Activated T-cell treated with anti-CD3 and anti-CD28 coated beads, Interleukin-2, amount 50 U/mL, for 48 hours (primary cell): Measurements from ENCODE around the gene SQOR.

Source experiments
- DNase-seq, 2 experiments: peaks; one replicate each; pipeline ENCODE4 v3.0.0-alpha.2; 2020

SQOR gene

GRCh38 chr15:45634432-45635190 lies at the start of gene SQOR:
Gene SQOR (plus strand): TSS chr15:45635029. CDS start chr15:45658924, 23,895 bp downstream.
- DNase-seq, result peak; percentile 81 to 84

- no peak for DNase-seq
Measured at GRCh38 chr15:45585069-45585791, 49.6 kb upstream of the SQOR start.

- DNase-seq, result no peak
Measured at GRCh38 chr15:45586125-45586524, 48.7 kb upstream of the SQOR start.

GRCh38 chr15:45586601-45587094 lies 48.2 kb upstream of the SQOR start:
- no peak for DNase-seq

DNA sequence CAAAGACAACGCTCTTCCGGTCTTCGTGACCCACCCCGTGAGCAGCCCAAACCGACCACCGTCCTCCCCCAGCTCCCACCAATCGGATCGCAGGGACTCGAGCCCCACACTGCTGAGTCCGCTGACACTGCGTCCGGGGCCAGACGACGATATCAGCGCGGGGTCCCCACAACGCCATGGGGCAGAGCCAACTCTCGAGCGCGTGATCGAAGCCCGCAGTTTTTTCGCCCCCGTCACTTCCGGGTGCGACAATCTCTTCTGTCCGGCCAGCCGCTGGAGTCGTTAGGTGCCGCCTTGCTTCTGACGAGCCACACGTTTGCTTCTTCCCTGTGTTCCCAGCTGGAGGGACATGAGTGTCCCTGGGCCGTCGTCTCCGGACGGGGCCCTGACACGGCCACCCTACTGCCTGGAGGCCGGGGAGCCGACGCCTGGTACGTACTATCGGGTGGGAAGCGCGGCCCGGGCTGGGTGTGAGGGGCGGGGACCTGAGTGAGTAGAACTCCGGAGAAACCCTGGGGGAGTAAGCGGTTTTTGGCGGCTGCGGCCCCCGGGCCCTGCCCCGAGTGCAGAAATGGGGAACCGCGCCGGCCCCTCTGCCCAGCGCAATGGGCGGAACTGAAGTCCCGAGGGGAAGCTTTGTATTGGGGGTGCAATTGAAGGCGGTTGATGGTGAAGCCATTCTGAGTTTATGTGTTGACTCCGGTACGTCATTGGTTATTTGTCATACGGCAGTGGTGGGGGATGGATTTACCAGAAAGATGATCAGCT lies 47.5 kb upstream of the SQOR start, which contains the start of gene BLOC1S6:
Gene BLOC1S6 (plus strand): TSS at position 285 of the 768 bp plus-strand sequence. CDS start 65 bp downstream, at position 350.
- peak; percentile 94 to 95 for DNase-seq

- no peak for DNase-seq
Measured at GRCh38 chr15:45587863-45588170, 47.0 kb upstream of the SQOR start.

GRCh38 chr15:45588219-45588875 lies 46.5 kb upstream of the SQOR start:
- no peak for DNase-seq

GRCh38 chr15:45589256-45589655 lies 45.6 kb upstream of the SQOR start:
- no peak for DNase-seq

DNA sequence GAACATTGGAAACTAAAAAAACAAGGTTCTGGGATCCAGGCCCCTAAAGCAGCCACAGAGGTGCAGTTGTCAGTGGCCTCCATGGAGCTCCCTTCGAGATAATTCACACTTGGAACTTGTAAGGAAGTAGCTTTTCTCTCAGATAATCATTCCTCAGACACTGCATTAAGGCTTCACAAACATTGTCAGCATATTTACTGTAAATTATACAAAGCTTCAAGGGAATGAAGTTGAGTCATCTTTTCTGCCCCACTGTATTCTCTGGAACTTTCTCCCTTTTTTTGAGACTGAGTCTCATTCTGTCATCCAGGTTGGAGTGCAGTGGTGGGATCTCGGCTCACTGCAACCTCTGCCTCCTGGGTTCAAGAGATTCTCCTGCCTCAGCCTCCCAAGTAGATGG lies 40.5 kb upstream of the SQOR start:
- DNase-seq, result no peak

DNA sequence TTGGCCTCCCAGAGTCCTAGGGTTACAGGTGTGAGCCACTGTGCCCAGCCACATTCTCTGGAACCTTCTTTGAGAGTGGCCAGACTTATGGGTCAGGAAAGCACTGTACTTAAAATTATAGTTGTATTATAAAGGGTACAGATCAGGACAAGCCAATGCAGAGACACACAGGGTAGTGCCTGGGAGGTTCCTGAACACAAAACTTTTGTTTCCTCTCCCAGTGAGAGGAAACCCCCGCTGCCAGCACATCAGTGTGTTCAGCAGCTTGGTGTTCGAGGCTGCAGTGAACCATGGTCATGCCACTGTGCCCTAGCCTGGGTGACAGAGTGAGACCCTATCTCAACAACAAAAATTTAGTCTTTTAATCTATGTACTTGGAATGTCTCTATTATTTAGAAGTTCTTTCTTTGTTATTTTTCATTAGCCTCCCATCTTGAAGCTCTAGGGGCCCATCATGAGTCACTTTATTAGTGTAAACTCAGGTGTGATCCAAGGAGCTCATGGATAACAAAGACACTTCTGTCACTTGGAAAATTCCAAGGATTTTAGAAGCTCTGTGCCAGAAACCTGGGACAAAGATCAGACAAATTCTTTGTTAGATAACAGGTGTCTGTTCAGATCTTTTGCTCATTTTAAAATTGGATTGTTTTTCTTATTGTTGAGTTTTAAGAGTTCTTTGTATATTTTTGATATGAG lies 39.8 kb upstream of the SQOR start:
- no peak for DNase-seq

- no peak for DNase-seq
Measured at GRCh38 chr15:45603881-45604280, 30.9 kb upstream of the SQOR start.

- no peak for DNase-seq
Measured at GRCh38 chr15:45604326-45604725, 30.5 kb upstream of the SQOR start.

DNA sequence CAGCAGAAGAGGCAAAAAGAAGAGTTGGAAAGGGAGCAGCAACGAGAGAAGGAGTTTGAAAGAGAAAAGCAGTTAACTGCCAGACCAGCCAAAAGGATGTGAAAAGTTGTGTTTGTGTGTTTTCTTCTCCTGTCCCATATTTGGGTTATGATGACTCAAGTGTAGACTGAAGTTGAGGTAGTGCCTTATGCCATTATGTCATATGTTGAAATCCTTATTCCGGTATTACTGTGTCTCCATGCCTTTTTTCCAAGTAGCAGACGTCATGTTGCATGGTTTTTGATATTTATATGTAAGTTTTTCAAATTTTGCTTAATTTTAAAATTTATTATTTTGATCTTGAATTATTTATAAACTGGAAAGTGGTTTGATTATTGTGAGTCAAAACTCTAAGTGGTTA lies 28.4 kb upstream of the SQOR start:
- DNase-seq, result no peak

DNA sequence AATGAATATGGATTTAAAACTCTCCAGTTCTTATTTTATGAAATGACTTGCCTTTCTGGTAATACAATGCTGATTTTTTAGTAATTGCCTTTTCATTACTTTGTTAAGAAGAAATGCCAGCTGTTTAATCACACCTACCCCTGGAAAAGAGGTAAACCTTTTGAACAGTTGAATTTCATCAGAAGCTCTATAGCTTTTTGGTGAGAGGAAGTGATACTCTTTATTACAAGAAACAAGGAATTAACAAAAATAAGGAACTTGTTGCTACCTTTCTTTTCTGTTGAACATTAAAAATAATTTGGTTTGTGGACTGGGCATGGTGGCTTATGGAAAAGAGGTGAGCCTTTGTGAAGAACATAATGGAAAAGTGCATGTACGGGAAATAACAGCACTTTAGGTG lies 28.0 kb upstream of the SQOR start:
- no peak for DNase-seq

GRCh38 chr15:45611305-45611704 lies 23.5 kb upstream of the SQOR start:
- no peak for DNase-seq

DNA sequence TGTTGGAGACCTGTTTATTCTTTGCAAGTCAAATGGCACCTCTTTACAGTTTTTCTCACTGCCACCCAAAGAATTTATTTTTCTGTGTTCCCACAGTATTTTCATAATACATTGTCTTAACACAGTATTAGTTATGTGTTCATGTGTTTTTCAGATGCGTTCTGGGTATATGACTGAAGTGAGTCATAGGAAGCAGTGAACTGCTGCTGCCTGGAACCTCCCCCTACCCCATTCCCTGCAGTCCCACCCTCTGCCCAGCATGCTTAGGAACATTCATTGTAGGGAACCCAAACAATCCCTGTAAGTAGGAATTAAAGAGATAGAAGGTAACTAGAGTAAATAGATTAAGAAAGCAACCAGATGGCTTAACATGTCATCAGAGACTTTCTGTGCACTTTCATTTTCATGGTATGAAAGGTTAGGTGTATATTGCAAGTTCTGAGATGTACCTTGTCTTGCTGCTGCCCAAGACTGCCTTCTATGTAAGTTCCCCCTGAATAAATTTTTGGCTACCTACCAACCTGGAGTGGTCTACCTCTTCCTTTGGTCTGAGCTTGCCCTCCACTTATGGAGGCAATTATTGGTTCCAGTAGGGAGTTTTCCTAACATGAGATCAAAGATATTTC lies 21.9 kb upstream of the SQOR start:
- DNase-seq, result no peak

DNA sequence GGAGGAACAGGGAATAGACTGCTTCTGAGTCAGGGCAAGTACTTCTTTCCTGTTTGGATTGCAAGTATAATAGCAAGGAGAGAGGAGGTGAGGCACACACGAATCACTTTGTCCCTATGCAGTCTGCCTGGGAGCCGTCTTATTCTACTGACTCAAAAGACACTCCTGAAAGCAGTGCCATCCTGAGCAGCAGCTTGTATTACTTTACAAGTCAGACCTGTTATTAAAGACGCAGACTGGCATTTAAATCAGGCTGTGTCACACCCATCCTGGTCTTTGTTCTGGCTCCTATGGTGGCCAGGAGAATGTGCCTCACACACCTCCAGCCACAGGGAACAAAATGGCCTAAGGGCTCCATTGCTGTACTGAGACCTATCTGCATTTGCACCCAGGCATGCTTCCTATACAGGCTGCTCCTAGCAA lies 17.9 kb upstream of the SQOR start:
- DNase-seq, result no peak

- no peak for DNase-seq
Measured at GRCh38 chr15:45618813-45619212, 16.0 kb upstream of the SQOR start.

GRCh38 chr15:45628136-45628535 lies 6.7 kb upstream of the SQOR start:
- DNase-seq, result no peak

- DNase-seq, result no peak
Measured at GRCh38 chr15:45630917-45631691, 3.7 kb upstream of the SQOR start.

GRCh38 chr15:45631776-45632175 lies 3.1 kb upstream of the SQOR start:
- no peak for DNase-seq
